HG03103 (cell line): ENCODE data around the gene KHSRP.
A peak's percentile ranks its signal among the peaks of the same experiment; 100 is the strongest.

Source experiments
- ATAC-seq: cut with Tn5 transposase; IDR thresholded peaks from one replicate; pipeline ENCODE4 v1.9.1; 2021; ENCODE audit warnings: low read depth; ENCODE audit not compliant: unreplicated experiment

The KHSRP gene

DNA sequence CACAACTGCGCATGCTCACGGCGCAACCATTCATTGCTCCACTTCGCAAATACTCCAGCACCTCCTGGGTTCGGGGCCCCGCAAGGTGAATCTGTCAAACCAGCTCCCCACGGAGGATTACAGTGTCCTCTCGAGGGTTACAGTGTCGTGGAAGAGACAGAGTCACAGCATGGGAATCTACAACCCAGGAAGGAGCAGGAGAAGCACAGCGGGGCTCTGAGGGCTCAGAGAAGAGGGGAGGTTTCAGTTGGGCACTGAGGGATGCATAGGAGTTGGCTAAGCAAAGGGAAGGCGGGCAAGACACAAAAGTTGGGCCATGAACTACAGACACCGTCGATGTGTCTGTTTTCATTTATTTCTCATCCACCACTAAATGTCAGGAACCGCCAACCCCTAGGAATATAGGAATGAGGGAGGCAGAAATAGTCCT, 30.6 kb downstream of the KHSRP start:
- no peak for ATAC-seq

DNA sequence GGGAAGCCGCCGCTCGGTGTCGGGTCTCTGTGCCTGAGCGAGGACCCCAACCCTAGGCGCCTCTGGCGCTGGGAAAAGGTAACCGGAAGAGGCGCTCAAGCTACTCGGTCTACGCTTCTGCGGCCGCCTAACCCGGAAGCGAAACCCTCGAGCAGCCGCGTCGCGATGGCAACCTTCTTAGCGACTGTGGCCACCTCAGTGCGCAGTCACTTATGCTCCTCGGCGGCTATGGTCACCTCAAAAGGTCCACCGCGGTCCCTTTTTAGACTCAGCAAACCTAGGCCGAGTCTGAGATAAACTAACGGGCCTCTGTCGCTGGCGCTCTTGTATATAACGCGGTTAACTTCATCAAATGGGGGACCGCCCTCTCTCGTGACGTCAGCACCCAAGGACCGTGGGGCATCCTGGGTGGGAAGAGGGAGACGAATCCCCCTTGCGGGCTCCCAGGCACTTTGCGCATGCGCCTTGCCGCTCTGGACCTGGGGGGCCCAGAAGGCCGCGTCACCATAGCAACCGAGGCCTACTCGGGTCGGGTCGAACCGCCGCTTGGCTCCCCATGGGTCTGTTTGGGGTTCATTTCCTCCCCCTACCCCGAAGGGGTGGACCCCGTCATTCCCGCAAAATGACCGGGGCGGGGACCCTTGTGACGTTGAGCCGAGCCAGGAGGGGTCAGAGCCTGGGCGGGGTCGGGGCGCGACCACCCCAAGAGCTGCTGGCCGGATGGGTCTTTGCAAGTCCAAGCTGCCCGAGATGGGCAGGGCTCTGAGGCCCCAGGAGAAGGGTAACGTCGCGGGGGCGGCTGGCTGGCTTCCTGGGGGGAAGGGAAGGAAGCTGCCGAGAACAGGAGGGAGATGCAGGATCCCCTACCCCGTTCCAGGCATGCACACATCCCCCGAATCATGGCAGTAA, 31.3 kb downstream of the KHSRP start, which contains the start of gene GTF2F1:
Gene GTF2F1 (minus strand): TSS at position 91 of the 909 bp plus-strand sequence. CDS start 169 bp downstream, outside the sequence.
- peak; percentile 71 for ATAC-seq

GRCh38 chr19:6392221-6393073, 32.2 kb downstream of the KHSRP start:
- ATAC-seq = no peak

DNA sequence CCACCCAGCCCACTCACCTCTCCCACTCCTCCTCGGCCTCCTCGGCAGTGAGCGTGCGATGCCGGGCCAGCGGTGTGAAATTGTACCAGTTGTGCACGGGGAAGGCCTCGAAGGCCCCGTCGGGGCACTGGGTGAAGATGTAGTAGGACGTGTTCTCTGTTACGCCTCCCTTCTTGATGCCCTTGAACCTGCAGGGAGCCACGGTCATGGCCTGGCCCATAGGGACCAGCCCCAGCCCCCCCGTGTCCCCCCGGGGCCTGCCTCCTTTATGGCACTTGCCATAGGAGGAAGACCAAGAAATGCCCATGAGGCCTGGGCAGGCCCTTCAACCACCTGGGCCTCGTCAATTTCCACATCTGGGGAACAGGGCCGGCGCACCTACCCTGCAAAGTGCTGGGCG, 37.2 kb downstream of the KHSRP start:
- ATAC-seq = no peak

- no peak for ATAC-seq
Measured at GRCh38 chr19:6384381-6384780, 40.2 kb downstream of the KHSRP start.

- ATAC-seq = no peak
Measured at GRCh38 chr19:6383188-6383587, 41.4 kb downstream of the KHSRP start.

DNA sequence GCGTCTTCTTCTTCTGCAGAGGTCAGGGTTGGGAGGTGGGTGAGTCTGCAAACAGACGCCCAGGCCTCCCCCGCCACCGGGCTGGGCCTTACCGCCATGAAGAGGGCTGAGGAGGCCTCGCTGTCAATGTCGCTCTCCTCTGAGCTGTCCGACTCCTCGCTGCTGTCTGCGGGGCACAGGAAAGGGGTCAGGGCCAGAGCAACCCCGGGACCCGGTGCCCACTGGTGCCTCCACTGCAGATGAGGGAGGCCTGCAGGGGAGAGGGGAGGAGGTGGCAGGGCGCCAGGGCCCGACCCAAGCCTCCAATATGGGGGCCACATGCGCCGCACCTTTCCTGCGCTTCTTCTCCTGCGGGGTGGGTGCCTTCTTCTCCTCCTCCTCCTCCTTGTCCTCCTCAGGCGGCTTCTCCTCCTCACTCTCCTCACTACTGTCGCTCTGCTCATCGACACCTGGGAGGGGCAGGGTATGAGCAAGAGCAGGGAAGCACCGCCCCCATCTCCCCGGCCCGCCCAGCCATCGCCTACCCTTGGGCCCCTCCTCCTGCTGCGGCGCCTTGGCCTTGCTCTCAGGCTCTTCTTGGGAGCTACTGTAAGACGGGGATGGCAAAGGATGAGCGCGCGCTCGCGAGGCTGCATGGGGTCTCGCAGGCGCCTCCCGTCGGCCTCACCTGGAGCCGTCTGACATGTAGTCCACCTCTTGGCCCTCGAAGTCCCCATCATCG, 43.4 kb downstream of the KHSRP start:
- ATAC-seq = no peak

DNA sequence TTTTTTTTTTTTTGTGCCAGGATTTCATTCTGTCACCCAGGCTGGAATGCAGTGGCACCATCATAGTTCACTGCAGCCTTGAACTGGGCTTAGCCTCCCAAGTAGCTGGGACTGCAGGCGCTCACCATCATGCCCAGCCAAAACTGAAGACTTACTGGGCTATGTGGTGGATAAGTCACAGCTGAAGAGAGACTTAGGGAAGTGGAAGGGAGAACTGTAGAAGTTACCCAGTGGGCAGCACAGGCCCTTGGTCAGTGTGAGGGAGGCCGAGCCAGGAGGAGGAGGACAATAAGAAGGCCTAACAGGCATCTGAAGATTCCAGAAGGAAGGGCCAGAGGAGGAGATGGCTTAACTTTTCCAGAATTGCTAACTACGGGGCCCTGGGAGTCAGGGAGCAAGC, 44.9 kb downstream of the KHSRP start:
- ATAC-seq = no peak

- no peak for ATAC-seq
Measured at GRCh38 chr19:6378486-6378885, 46.1 kb downstream of the KHSRP start.

DNA sequence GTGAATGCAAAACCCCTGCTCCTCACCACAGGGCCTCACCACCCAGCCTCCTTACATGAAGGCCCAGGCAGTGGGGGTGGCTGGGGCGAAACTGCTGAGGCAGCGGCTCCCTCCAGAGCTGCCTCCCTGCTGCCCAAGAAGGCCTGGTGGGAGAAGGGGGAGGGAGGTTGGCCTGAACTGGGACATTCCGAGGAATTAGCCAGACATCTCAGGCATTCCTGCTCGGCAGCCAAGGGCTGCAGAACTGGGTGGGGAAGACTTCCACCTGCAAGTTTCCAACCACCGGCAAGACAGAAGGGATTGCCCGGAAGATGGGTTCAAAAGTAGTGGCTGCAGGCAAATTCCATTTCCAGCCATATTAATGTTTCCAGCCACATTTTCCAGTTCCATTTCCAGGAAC, 46.6 kb downstream of the KHSRP start:
- no peak for ATAC-seq

DNA sequence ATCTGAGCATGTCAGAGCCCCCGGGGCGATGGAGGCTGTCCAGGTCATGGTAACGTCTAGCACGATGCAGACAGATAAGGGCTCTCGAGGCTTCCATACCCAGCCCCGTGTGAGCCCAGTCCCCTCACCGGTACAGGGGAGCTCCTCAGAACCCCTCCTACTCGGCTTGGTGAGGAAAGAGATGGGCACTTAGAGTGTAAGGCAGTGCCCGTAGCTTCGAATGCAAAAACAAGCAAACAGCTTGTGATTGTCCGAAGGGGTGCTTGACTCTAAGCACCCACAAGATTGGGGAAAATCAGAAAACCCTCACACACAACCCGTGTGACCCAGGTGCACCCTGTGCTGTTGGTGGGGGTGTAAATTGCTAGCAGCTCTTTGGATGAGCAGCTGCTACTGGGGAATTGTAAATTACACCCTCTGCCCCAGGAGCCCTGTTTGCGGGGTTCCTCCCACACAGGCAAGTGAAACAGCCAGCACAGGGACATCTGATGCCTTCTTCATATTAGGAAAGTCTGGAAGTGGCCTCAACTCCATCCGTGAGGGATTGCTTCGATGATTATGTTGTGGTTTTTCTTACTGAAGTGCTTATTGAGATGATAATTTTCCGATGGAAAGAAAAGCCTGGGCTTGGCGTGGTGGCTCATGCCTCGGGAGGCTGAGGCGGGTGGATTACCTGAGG, 48.0 kb downstream of the KHSRP start:
- no peak for ATAC-seq

GRCh38 chr19:6375411-6376010, 49.1 kb downstream of the KHSRP start, which contains the start of gene PSPN:
PSPN (minus strand) TSS chr19:6375933; CDS start chr19:6375849, 84 bp downstream.
- ATAC-seq = no peak

DNA sequence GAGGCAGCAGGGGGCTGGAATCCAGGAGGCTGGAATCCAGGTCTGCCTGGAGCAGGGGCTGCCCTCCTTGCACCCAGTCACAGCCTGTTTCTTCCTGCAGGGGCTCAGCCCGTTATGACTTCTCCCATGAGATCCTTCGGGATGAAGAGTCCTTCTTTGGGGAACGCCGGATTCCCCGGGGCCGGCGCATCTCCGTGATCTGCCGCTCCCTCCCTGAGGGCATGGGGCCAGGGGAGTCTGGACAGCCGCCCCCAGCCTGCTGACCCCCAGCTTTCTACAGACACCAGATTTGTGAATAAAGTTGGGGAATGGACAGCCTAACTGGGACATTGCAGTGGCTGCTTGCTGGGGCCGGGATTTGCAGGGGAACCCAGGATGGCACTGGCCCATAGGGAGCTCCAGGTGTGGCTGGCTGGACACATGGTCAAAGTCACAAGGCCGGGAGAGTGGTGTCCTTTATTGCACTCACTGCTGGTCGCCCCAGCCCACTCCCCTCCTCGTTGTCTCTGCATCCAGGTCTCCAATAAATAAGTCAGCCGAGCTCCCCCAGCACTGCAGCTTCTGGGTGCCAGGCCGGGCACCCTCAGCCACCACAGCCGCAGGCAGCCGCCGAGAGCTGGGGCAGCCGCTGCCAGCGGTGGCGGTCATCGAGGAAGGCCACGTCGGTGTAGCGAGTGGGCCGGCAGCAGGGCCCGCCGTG, 49.8 kb downstream of the KHSRP start:
- ATAC-seq = no peak

DNA sequence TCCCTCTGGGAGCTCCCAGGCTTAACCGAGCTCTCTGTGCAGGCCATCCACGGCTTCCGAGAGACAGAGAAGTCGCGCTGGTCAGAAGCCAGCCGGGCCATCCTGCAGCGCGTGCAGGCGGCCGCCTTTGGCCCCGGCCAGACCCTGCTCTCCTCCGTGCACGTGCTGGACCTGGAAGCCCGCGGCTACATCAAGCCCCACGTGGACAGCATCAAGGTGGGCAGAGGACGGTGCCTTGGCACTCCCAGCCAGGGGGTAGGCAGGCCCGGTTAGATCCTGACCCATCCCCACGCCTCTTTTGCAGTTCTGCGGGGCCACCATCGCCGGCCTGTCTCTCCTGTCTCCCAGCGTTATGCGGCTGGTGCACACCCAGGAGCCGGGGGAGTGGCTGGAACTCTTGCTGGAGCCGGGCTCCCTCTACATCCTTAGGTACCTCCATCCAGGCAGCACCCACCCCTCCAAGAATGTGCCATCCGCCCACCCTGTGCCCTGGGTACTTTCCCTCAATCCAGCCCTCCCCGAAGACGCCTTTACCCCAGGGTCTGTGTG, 50.4 kb downstream of the KHSRP start:
- no peak for ATAC-seq

DNA sequence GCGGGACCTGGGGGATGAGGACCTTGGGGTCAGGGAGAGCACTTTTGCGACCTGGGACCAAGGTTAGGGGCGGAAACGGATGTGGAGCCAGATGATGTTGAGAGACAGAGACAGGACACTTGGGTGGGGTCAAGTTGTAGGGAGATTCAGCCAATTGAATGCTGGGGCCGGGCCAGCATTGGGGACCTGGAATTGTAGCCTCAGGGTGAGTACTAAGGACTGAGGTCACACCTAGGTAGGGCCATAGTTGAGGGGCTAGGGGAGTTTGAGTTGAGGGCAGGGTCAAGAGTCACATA, 50.9 kb downstream of the KHSRP start:
- no peak for ATAC-seq

DNA sequence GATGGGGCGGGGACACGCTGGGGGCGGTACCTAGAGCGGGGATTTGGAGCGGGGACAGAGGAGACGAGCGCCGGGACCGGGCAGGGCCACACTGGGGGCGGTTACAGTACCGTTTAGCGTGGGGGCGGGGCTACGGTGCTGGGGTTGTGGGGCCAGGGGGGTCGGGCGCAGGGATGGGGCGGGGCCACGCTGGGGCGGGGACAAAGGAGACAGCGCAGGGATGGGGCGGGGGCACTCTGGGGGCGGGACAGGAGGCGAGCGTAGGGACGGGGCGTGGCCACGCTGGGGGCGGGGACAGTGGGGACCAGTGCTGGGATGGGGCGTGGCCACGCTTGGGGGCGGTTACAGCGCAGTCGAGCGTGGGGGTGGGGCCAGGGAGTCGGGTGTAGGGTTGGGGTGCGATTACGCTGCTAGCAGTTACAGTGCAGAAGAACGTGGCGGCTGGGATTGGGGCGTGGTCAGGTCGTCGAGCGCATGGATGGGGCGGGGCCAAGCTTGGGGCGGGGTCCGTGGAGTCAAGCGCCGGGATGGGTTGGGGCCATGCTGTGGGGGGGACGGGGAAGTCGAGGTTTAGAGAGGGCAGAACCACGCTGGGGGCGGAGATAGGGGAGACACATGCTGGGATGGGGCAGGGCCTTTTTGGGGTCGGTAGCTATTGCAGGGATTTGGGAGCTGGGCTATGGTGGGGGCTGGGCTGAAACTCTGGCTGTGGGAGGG, 51.4 kb downstream of the KHSRP start:
- ATAC-seq = peak; percentile 45

DNA sequence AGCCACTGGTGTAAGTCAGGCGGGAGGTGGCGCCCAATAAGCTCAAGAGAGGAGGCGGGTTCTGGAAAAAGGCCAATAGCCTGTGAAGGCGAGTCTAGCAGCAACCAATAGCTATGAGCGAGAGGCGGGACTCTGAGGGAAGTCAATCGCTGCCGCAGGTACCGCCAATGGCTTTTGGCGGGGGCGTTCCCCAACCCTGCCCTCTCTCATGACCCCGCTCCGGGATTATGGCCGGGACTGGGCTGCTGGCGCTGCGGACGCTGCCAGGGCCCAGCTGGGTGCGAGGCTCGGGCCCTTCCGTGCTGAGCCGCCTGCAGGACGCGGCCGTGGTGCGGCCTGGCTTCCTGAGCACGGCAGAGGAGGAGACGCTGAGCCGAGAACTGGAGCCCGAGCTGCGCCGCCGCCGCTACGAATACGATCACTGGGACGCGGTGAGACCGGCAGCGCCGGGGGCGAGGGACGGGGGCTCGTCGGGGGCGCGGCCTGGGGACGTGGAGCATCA, 52.0 kb downstream of the KHSRP start, which contains the start of gene ALKBH7:
Gene ALKBH7 (plus strand): TSS at position 201 of the 502 bp plus-strand sequence. CDS start 27 bp downstream, at position 228.
- peak; percentile 70 for ATAC-seq

DNA sequence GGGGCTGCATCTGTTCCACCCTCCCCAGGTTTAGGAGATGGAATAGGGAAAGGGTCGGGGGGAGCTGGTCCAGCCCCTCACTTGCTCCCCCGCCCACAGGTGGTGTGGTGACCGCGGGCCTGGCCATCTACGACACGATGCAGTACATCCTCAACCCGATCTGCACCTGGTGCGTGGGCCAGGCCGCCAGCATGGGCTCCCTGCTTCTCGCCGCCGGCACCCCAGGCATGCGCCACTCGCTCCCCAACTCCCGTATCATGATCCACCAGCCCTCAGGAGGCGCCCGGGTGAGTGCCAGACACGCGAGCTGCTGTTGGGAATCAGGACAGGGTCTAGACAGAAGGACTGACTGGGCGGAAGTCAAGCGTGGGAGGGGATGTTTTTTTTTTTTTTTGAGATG, 60.3 kb downstream of the KHSRP start:
- ATAC-seq = no peak
